NCI-H1694 (cell line): ENCODE data around the gene STK10.
"Not testable (repeated sequence)": the region's sequence is repeated elsewhere in the genome, so short reads cannot be mapped to it uniquely, and the experiment has no call there.

Source experiments
- DNase-seq: peaks from one replicate; lab custom pipeline; 2025; lab: John Stamatoyannopoulos, UW

Gene STK10

DNA sequence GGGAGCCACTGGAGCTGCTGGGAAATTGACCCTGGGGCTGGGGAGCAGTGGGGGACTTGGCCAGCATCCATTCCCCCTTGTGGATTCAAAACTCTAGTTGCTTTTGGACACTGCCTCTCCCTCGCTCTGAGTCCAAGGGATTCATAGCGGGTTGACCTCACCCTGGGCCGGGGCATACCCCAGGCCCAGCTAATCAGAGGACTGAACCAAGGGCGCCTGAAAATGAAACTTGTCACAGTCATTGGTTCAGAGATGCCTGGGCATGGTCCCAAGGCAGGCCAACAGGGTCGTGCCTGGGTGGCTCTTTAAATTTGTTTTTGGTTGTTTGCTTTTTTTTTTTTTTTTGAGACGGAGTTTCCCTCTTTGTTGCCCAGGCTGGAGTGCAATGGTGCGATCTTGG is 22.6 kb downstream of the STK10 start:
- DNase-seq: no peak

DNA sequence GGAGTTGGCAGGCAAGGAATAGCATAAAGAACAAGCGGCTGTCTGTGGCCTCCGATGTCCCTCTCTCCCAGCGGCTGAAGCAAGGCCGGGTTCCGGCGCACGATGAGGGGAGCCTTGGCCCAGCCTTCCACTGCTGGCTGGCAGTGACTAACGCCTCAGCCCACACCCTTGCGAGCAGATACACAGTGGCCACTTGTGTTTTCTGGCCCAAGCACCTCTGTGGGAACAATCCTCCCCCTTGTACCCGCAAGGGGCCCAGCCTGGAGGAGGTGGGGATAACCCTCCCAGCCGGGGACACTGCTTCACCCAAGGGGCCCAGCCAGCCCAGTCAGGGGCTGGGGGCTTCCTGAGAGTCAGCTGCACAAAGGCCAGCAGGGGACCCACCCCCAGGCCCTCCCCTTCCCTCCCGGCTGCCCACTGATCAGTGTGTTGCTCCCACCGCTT is 23.2 kb downstream of the STK10 start:
- DNase-seq: no peak

DNA sequence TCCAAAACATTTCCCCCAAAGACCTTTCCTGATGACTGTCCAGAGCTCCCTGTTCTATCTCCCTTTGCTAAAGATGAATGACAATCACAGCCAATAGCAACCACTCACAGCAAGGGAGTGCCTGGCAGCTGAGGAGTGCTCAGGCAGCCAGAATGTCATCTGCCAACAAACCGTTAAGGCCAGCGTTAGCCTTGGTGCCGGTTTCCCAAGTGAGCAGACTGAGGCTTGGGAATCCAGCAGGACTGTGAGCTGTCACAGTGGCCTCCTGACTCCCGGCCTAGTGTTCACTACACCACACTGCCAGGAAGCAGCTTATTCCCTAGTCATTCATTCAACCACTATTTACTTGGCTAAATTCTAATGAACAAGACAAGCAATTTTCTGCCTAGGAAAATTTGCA is 24.7 kb downstream of the STK10 start:
- no peak for DNase-seq

DNA sequence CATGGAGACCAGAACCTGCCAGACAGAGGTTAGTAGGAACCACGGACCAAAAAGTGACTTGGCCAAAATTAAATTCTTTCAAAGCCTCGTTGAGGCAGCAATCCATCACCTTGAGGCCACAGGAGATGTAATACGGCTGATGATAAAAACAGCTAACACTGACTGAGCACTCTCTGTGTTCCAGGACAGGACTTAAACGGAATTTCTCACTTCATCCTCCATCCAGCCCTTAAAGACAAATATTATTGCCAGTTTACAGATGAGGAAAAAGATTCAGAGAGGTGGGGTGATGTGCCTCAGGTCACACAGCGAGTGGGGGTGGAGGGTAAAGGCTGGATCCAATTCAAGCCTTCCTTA is 25.1 kb downstream of the STK10 start:
- no peak for DNase-seq

DNA sequence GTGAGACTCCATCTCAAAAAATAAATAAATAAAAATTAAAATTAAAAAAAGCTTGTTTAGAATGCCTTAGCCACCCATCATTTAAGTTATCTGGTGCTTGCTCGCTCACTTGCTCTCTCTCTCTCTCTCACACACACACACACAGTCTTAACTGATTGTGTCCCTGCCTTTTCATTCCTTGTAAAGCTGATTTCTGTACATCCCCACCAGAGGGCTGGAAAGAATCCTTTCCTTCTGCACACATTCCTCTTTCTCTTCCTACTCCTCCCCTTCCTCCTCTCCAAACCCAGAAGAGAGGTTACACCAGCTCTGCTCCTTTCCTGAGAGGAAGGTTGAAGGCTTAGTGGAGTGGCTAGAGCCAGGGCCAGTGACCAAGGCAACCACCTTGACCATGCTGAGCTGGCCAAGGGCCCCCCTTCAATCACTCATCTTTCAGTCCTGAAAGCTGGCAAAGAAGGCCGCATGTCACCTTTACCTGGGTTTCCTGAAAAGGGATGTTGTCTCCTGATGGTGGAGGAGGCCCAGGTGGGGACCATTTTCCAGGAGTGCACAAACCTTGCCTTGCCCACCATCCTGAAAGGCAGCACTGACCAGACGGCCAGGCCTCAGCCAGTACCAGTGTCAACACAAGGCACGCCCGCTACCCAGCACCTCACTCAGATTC is 25.6 kb downstream of the STK10 start:
- no peak for DNase-seq

DNA sequence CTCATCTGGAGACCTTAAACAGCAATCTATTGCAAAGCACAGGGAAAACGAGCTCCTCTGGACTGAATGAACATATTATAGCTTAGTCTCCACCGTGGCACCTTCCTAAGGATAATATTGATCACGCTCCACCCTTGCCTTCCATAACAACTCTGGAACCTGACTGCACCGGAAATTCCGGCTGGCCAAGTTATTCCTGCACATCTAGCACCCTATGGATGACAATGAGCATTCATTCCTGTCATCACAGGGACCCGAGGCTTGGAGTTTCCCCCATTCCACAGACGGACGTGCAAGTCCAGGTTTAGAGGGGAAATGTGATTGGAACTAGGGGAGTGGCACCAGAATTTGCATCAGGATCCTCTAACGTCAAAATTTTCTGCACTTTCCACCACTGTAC is 27.5 kb downstream of the STK10 start:
- no peak for DNase-seq

DNA sequence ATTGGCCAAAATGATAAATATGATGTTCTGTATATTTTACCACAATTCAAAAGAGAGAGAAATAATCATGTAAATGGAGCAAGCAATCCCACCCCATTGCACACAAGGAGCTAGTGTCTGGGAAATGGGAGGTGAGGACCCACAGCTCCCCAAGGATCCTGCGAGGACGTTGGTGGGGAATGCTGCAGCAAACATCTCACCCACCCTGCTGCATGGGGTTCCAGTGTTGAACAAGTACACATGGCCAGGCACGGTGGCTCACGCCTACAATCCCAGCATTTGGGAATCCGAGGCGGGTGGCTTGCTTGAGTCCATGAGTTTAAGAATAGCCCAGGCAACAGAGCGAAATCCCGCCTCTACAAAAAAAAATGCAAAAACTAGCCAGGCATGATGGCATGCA is 29.0 kb downstream of the STK10 start:
- no peak for DNase-seq

DNA sequence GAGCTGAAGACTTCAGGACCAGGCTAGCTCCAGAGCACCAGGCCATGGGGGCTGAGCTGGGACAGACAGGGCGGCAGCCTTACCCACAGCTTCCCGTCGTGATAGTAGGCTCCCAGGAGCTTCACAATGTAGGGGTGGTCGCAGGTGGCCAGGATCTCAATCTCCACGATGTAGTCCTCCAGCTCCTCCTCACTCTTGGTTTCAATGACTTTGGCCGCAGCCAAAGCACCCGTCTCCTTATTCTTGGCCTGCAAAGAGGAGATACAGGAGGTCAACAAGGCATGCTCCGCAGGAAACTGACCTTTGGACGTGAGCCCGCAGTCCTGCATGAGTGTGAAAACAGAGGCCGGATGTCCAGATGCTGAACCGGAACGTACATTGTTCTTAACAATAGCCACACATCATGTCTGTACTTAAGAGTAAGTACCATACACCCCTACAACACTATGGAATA is 31.5 kb downstream of the STK10 start:
- no peak for DNase-seq

DNA sequence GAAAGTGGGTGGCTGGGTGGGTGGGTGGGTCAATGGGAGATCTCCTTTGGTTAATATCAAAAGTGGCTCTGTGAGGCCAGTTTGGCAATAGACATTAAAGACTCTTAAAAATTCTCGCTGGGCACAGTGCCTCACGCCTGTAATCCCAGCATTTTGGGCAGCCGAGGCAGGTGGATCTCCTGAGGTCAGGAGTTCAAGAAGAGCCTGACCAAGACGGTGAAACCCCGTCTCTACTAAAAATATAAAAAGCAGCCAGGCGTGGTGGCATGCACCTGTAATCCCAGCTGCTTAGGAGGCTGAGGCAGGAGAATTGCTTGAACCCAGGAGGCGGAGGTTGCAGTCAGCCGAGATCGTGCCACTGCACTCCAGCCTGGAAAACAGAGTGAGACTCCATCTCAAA is 32.9 kb downstream of the STK10 start:
- DNase-seq: not testable (repeated sequence)

DNA sequence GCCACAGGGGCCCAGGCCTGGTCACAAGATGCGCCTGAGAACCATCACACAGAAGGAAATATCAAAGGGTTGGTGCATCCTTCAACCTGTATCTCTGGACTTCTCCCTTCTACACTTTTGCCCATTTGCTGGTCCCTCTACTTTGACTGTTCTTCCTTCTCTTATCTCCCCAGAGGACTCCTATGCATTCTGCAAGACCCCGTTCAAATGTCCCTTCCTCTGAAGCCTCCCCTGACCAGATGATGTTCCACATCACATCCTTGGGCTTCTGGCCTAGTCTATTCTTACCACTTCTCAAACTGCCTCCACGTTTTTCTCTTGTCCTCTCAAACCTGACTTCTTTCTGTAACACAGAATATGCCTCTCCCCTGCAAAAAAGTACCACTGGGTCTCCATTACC is 34.3 kb downstream of the STK10 start:
- DNase-seq: no peak

DNA sequence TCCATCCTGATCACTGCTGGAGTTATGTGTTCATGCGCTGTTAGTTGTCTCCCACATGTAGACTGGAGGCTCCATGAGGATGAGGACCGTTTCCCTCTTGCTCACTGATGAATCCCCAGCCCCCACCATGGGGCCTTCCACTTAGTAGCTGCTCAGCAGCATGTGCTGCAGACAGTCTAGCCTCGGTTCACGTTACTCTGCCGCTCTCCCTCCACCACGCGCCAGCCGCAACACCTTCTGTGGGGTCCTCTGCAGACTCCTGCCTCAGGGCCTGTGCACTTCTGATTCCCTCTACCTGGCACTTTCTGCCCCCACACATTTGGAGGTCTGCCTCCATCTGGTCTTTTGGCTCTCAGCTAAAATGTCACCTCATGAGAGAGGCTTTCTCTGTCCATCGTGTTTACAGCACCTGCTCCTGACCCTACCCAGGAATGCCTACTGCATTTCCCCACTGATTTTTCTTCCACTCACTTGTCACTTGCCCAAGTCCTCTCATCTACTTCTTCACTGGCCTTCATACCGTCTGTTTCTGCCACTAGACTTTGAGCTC is 36.3 kb downstream of the STK10 start:
- DNase-seq: no peak

DNA sequence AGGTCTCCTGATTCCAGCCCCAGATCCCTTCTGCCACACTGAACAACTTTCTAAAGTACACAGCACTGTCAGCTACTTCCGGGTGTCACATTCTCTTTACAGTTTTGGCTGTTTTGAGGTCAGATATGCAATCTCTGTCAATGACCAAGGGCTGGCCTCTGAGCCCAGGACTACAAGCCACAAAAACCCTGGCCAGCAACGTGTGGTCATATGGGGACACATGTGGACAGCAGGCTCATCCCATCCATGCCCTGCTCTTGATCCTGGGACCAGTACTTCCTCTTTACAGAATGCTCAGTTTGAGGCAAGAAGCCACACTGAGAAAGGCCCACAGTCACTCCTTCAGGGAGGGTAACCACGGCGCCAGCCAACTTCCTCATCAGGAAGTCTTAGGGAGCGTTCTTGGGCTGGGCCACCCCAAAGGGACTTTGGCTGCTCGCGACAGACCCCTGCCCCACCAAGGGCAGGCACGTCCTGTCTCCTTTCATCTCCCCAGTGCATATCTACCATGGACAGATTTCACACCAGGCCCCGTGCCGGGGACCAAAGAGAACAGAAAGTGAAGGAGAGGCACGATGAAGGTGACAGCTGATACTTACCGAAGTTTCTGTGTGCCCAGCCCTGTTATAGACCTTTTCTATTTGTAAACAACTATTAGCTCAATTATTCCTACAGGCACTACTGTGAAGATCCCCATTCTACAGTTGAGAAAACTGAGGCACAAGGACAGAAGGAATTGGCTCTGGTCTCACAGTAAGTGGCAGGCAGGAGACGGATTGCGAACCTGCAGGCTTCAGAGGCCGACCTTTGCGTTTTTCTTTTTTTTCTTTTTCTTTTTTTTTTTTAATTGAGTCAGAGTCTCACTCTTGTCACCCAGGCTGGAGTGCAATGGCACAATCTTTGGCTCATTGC is 37.3 kb downstream of the STK10 start:
- no peak for DNase-seq

DNA sequence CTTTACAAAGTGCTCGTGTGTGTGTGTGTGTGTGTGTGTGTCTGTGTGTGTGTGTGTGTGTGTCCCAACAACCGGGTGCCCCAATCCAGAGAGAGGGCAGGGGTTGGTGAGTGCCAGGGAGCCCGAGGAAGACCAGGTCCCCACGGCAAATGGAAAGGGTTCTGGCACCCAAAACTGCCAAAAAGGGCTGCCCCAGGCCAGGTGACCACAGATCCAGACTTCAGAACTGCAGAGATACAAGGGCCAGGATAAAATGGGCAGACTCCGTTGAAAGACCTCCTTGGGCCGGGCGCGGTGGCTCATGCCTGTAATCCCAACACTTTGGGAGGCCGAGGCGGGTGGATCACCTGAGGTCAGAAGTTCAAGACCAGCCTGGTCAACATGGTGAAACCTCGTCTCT is 38.5 kb downstream of the STK10 start:
- DNase-seq: not testable (repeated sequence)

DNA sequence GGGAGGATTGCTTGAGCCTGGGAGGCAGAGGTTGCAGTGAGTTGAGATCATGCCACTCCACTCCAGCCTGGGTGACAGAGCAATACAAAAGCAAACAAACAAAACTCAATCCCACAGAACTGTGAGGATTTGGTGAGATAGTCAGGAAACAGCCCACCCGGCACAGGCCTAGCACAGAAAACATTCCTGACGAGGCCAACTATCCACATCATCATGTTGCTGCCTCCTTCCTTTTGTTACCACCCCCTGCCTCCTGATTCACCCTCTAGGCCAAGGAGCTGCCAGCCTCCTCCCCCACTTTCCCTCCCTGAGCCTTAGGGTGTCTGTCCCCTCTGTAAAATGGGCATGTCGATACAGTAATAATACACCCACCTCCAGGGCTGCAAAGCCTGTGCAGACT is 39.0 kb downstream of the STK10 start:
- DNase-seq: no peak

DNA sequence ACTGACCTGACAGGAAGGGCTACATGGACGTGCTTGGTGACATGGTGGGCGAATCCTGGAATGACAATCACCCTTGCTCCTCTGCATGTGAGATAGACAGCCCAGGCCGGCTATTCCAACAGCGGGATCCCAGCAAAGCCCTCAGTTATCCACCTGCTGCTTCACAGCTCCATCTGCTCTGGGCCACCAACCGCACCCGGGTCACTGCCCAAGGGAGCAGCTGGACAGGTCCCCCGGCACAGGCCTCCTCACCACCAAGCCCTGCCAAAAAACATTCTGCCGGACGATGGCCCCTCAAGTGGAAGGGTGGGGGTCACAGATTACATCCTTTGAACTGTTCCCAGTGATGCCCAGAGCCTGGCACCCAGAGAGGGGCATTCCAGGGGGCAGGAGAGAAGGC is 39.6 kb downstream of the STK10 start:
- no peak for DNase-seq

DNA sequence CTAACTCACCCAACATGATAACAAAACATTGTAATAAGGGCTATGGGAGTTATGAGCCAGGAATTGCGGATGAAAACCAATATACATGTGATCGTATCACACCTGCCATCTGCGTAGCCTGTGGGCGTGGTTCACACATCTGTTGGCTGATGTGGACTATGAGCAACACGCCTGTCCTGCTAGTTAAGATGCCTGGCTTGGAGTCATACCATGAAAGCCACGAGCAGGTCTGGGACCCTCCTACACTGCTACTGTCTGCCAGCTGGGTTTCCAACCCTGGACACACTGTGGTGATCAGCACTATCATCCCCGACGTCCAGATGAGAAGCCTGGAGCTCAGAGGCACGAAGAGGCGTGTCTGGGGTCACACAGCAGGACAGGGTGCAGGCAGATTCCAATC is 40.2 kb downstream of the STK10 start:
- no peak for DNase-seq

DNA sequence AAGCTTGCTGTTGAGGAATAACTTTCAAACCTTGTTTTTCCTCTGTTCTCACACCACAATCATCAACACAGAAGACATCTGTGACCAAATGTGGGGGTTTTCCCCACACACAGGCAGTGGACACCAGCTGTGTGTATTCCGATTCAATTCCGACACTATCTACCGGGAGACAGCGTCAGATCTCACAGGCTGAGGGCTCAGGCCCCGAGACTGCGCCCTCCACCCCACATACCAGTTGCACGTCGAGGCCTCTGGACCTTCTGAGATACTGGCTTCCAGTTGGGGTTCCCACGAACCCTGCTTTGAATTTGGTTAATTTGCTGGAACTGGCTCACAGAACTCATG is 41.3 kb downstream of the STK10 start:
- no peak for DNase-seq

DNA sequence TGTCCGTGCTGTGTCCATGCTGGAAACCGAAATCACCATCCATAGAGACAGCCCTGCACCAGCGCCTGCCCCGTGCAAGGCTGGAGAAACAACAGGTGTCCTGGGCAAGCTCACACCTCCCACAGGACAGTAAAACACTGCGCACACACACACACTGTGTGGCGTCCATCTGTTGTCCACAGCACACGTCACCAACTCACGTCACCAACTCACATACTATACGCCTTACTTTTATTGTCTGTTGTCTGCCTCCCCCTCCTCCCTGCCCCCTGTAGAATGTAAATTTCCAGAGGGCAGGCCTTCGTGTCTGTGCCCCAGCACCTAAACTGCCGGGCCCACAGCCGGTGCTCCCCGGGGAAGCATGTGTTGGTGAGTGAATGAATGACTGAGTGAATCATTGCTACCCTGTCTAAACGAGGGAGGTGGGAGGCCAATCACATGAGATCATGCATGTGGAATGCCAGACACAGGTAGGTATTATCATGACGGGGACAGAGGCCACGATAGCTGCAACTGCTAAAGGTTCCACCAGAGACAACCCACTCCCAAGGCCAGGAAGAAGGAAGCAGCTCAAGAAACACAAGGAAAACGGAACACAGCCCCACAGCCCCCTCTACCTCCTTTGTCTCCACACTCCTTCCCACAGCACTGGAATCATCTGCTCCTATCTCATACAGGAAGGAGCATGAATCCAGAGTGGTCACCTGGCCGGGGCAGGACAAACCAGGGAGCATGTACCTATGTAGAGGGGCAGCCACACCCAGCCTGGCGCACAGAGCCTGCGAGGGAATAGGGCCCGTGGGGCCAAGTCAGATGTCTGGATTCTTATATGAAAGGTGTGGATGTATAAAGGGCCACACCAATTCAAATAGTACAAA is 41.9 kb downstream of the STK10 start:
- DNase-seq: no peak

DNA sequence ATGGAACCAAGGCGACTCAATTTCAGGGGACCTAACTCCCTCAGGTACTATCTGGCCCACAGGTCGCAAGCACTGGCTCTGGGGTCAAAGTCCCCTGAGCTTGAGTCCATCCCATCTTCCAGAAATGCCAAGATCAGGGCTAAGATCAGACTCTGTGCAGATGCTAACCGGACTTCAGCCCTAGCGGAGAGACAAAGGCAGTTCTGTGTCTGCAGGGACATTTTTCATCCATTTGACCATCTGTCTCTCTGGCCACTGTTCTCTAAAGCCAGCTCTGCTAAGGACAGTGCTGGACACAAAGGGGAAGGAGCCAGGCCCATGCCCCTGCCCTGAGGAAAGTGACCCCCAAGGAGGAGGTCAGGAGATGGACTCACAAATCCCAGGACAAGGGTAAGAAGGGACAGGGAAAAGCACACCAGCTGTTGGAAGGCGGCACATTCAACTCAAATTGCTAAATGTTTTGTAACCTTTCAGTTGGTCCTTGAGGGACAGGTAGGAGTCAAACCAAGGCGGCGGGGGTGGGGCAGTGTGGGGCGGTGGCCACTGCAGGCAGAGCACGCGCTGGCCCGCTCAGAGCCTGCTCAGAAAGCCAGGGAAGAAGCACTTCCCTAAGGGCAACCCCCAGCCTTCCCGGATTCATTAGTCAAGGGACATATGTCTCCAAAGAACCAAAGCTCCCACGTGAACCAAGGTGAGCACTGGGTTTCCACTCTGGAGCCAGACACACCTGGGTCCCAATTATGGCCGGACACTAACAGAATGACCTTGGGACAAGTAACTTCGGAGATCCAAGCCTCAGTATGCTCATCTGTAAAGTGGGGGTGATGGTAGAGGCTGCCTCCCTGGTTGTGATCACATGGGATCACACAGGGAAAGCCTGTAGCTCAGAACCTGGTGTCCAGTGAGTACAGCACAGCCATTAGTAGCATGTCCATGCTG is 42.8 kb downstream of the STK10 start:
- no peak for DNase-seq

DNA sequence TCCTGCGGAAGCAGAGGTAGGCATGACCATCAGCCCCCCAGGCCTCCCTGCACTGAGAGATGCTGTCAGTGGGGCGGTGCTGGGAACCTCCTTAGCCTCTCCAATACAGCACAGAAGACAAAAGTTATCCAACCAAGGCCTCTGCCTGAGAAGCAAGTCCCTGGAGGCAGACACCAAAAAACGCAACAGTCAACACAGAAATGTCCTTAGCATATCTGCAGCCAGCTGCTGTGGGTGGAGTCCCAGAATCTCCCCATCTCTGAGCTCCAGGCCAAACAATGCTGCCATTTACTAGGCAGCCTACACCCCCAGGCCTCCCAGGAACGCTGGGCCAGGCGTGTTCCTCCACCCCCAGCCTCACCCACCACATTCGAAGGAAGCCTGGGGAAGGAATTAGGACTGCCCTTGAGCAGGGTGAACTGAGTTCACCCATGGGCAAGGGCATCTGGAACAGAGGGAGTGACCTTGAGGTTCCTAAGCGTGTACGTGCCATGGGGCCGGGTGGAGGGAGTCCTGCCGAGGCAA is 43.7 kb downstream of the STK10 start:
- no peak for DNase-seq

DNA sequence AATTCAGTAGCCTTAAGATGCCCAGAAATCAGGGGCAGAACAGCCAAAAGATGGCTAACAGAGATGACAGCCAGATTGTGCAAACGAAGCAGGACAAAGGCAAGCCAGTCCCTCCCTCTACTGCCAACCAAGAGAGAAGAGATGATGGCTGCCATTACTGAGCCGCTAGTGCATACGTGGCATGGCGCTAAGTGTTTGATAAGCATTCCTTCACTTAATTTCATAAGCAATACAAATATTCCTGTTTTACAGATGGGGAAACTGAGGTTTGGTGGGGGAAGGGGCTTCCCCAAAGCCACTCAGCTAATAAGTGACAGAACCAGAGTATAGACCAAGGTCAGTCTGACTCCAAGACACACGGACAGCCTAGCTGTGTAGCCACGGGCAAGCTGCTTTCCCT is 44.1 kb downstream of the STK10 start:
- no peak for DNase-seq
